Spinal cord (tissue), 10 donors: ENCODE results near the gene ENOX1. TPM values are rescaled to one million over a fixed set of nuclear protein-coding genes. Genes with fewer than 3 reads are reported as not detected.
A peak's percentile ranks its signal among the peaks of the same experiment; 100 is the strongest.

Experiments used
- DNase-seq, 6 donors: peaks; one replicate each; pipeline versions ENCODE4 v3.0.0 to v3.0.0-alpha.2; 2013 to 2015; ENCODE audit warnings: low spot score in 6 of 6, low read depth in 4 of 6
- H3K27ac ChIP-seq: one replicate; pipeline ENCODE4 v1.5.1; 2013; ENCODE audit warnings: low read depth, low read length, control low read depth
- H3K27me3 ChIP-seq: one replicate; pipeline ENCODE4 v1.6.1; 2013; ENCODE audit warnings: low read length; ENCODE audit not compliant: control insufficient read depth, insufficient read depth
- H3K36me3 ChIP-seq: one replicate; pipeline ENCODE4 v1.6.1; 2013; ENCODE audit warnings: low read length; ENCODE audit not compliant: control insufficient read depth, insufficient read depth
- H3K4me1 ChIP-seq: one replicate; pipeline ENCODE4 v1.6.1; 2013; ENCODE audit warnings: low read length; ENCODE audit not compliant: control insufficient read depth, insufficient read depth
- H3K4me3 ChIP-seq: one replicate; pipeline ENCODE4 v1.5.1; 2013; ENCODE audit warnings: low read depth, low read length, control low read depth
- H3K9me3 ChIP-seq: one replicate; pipeline ENCODE4 v1.6.1; 2013; ENCODE audit warnings: low read length; ENCODE audit not compliant: control insufficient read depth, insufficient read depth
- WGBS: methylation state at CpG from one replicate; pipeline ENCODE4 v1.1.5; 2013; ENCODE audit warnings: missing lambda C conversion rate; ENCODE audit not compliant: insufficient coverage; 5-methylcytosine and 5-hydroxymethylcytosine counted together
- polyA plus RNA-seq, 2 donors: library from polyadenylated mRNA; unstranded; fragments of 120-200 nt; gene quantifications; one replicate each; pipeline ENCODE4 v1.2.1, GENCODE V29; 2013; ENCODE audit not compliant: insufficient read length in 2 of 2
- total RNA-seq, 2 donors: library from RNA; depleted of rRNA in 1 of 2; stranded (reverse); fragments of 120-200 nt in 1 of 2; fragments of >200 nt in 1 of 2; gene quantifications; one replicate each; pipeline versions ENCODE4 v1.2.3 to v1.2.4, GENCODE V29; 2013 to 2014
- donor health status: healthy.

Gene ENOX1
- total and polyA plus RNA-seq, 4 donors, result 17.9 to 20.5 (median 19.2) TPM

GRCh38 chr13:43647471-43647870 is 139.3 kb downstream of the ENOX1 start:
- DNase-seq, result no peak
- H3K4me1 ChIP-seq, result no peaks in the 10 kb centered on the region
- no peaks in the 10 kb centered on the region for H3K9me3 ChIP-seq
- no peak overlapping the region for H3K4me3 ChIP-seq
- no peak overlapping the region for H3K27ac ChIP-seq
- H3K36me3 ChIP-seq, result no peaks in the 10 kb centered on the region
- H3K27me3 ChIP-seq, result no peaks in the 10 kb centered on the region
- WGBS, result no CpG with 5 or more reads among the region's 2 CpGs

DNA sequence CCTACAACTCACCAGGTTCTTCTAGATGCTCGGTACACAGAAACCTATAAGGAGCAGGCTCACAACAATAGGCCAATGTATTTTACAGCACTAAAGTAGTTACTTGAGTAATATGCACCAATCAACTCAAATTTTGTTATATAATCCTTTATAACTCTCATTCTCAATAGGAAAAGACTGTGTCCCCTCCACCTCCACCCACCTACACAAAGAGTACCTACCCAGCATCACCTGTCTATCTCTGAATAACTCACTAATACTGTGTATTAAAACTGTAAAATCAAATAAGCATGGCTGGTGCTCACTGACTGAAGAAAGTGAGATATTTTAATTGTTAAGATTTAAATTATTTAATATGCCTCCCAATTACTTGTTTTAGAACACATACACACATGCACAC is 146.3 kb downstream of the ENOX1 start:
- no peak overlapping the region for H3K27ac ChIP-seq
- H3K4me3 ChIP-seq, result no peak overlapping the region
- H3K27me3 ChIP-seq, result no peaks in the 10 kb centered on the region
- no peaks in the 10 kb centered on the region for H3K4me1 ChIP-seq
- no peaks in the 10 kb centered on the region for H3K36me3 ChIP-seq
- no peak for DNase-seq
- no peaks in the 10 kb centered on the region for H3K9me3 ChIP-seq
- WGBS, result no CpG with 5 or more reads among the region's 1 CpG

DNA sequence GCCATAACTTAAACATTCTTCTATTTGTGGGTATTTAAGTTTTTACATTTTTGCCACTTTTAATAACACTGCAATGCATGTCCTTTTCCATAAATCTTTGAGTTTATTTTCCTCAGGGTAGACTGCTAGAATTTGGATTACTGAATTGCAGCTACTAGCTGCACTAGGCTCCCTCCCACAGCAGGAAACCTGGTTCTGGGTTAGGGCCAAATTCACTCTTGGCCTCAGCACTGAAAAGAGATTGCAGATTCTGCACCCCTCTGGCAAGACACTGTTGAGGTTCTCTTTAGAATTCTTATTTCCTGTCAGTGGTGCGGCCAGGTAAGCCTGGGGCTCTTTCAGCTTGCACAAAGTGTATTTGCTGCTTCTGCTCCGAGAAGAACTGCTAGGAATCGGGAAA is 155.7 kb downstream of the ENOX1 start:
- Histone ChIP-seq H3K4me1 (no peaks in the 10 kb centered on the region), H3K27ac (no peak overlapping the region), H3K9me3 (peaks cover 2% of the 10 kb centered on the region), H3K27me3 (no peaks in the 10 kb centered on the region), H3K36me3 (no peaks in the 10 kb centered on the region), H3K4me3 (no peak overlapping the region)
- no CpG with 5 or more reads among the region's 3 CpGs for WGBS
- peak in 2 of 6 donors; percentile 53 to 60 for DNase-seq

- WGBS, result no CpG with 5 or more reads among the region's 3 CpGs
- peaks cover 2% of the 10 kb centered on the region for H3K9me3 ChIP-seq
- H3K36me3 ChIP-seq, result no peaks in the 10 kb centered on the region
- no peaks in the 10 kb centered on the region for H3K27me3 ChIP-seq
- H3K4me1 ChIP-seq, result no peaks in the 10 kb centered on the region
- H3K4me3 ChIP-seq, result no peak overlapping the region
- no peak for DNase-seq
- no peak overlapping the region for H3K27ac ChIP-seq
Measured at GRCh38 chr13:43629691-43630480, 156.9 kb downstream of the ENOX1 start.

GRCh38 chr13:43626994-43627393 is 159.8 kb downstream of the ENOX1 start:
- no peak for DNase-seq
- H3K4me1 ChIP-seq, result no peaks in the 10 kb centered on the region
- peaks cover 5% of the 10 kb centered on the region for H3K36me3 ChIP-seq
- H3K4me3 ChIP-seq, result no peak overlapping the region
- peaks cover 2% of the 10 kb centered on the region for H3K9me3 ChIP-seq
- no peak overlapping the region for H3K27ac ChIP-seq
- no peaks in the 10 kb centered on the region for H3K27me3 ChIP-seq
- WGBS, result no CpG with 5 or more reads among the region's 2 CpGs

DNA sequence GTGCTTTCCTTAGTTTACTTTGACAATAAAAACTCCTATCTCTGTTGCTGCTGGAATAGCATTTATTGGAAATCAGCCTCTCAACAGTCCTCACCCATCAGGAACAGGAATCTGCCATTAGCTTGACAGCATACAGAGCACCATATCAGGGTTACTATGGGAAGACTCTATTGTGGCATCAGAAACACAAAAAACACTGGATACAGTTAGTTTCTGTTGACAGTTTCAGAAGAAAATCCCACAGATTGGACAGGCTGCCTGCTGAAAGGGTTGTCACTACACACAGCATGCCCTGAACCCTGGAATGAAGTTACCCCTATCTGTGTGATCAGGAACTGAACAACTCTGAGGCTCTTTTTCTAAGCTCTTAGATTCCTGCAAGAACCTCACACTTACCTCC is 172.7 kb downstream of the ENOX1 start:
- no peak for DNase-seq
- Histone ChIP-seq H3K27me3 (no peaks in the 10 kb centered on the region), H3K9me3 (no peaks in the 10 kb centered on the region)

DNA sequence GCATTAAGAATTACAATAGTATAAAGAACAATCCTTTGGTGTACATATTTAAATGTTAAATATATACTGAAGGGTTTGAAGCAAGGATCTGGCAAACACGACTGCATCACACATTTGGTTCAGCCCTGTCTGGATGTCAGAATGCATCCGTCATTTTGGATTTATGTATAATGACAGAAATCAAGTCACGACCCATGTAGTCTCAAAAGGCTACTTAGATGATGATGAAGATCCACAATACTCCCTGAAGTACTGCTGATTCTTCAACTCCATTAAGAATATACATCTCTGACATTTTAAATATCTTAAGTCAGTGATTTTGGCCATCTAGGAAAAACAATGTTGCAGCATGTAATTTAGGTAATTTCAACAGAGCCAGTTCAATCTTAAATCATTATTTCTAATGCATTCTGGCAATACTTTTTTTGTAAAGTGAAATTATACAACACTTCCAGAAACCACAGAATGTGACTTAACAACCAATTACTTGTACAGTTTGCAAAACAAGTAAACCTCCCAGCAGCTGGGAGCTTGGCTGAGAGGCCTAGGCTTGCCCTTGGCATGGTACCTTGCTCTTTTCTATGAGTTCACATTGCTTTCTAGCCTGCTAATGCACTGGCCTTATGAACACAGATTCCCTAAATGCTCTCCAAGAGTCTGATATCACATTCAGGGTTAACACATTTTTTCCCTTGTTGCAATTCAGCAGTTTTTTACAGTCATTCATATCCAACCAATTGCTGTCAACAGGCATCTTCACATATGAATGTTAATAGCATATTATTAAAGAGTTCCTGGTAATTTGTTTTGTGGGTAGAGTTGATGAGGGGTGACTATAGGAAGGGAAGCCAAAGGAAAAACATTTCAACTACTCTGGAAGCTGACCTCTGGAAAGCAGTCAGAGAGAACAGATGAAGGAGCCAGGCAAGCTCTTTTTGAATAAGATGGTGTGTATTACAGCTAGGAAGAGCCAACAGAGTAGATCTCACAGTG is 175.2 kb downstream of the ENOX1 start:
- H3K4me1 ChIP-seq, result no peaks in the 10 kb centered on the region
- no peaks in the 10 kb centered on the region for H3K9me3 ChIP-seq
- H3K27me3 ChIP-seq, result no peaks in the 10 kb centered on the region
- H3K4me3 ChIP-seq, result no peak overlapping the region
- DNase-seq, result peak in 2 of 6 donors; percentile 28 to 45
- H3K36me3 ChIP-seq, result no peaks in the 10 kb centered on the region
- WGBS, result 100% methylated on average over 2 of the region's 3 CpGs
- H3K27ac ChIP-seq, result no peak overlapping the region

More for the DNA sequence above, 172.7 kb downstream of the ENOX1 start:
- H3K4me1 ChIP-seq, result no peaks in the 10 kb centered on the region
- no peak overlapping the region for H3K4me3 ChIP-seq
- no peaks in the 10 kb centered on the region for H3K36me3 ChIP-seq
- H3K27ac ChIP-seq, result no peak overlapping the region

- DNase-seq, result no peak
Measured at GRCh38 chr13:43608400-43609137, 178.2 kb downstream of the ENOX1 start.

DNA sequence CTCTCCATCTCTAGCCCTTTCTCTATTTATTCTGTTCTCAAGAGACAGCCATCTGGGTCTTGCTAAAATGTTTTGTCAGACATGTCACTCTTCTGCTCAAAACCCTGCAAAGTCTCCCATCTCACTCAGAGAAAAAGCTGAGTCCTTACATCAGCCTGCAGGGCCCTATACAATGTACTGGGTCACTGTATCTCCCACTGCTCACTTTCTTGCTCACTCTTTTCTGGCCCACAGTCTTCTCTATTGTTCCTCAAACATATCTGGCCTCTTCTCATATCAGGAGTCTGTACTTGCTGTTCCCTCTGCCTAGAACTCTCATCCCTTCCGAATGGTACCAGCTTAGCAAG is 189.2 kb downstream of the ENOX1 start:
- no peaks in the 10 kb centered on the region for H3K4me1 ChIP-seq
- no peak for DNase-seq
- no peak overlapping the region for H3K27ac ChIP-seq
- H3K27me3 ChIP-seq, result no peaks in the 10 kb centered on the region
- WGBS, result 100% methylated on average over 1 of the region's 1 CpG
- no peak overlapping the region for H3K4me3 ChIP-seq
- H3K9me3 ChIP-seq, result no peaks in the 10 kb centered on the region
- no peaks in the 10 kb centered on the region for H3K36me3 ChIP-seq

More at GRCh38 chr13:43608400-43609137, 178.2 kb downstream of the ENOX1 start:
- Histone ChIP-seq H3K9me3 (peaks cover 7% of the 10 kb centered on the region), H3K4me1 (no peaks in the 10 kb centered on the region), H3K27me3 (no peaks in the 10 kb centered on the region), H3K27ac (no peak overlapping the region), H3K36me3 (no peaks in the 10 kb centered on the region), H3K4me3 (no peak overlapping the region)
- 81% methylated on average over 4 of the region's 6 CpGs for WGBS
